Ishikawa (cell line): ENCODE data around the gene MPV17L2.

ENCODE experiments used
- CEBPB ChIP-seq: IDR thresholded peaks from 2 replicates; pipeline ENCODE4 v1.6.1; 2012
- CREB1 ChIP-seq: IDR thresholded peaks from 2 replicates; pipeline ENCODE4 v1.6.1; 2012; ENCODE audit warnings: low read depth
- EGR1 ChIP-seq: IDR thresholded peaks from 2 replicates; pipeline ENCODE4 v1.6.1; 2012
- EP300 ChIP-seq: IDR thresholded peaks from 2 replicates; pipeline ENCODE4 v1.6.1; 2012; ENCODE audit warnings: borderline replicate concordance
- FOXM1 ChIP-seq: IDR thresholded peaks from 2 replicates; pipeline ENCODE4 v1.6.1; 2012; ENCODE audit warnings: low read depth, borderline replicate concordance
- MAX ChIP-seq: IDR thresholded peaks from 2 replicates; pipeline ENCODE4 v1.6.1; 2012
- NFIC ChIP-seq: IDR thresholded peaks from 2 replicates; pipeline ENCODE4 v1.6.1; 2012
- RAD21 ChIP-seq: IDR thresholded peaks from 2 replicates; pipeline ENCODE4 v1.6.1; 2012; ENCODE audit warnings: low read depth
- REST ChIP-seq: IDR thresholded peaks from 2 replicates; pipeline ENCODE4 v1.6.1; 2012; ENCODE audit warnings: low read depth, mild to moderate bottlenecking
- TAF1 ChIP-seq: IDR thresholded peaks from 2 replicates; pipeline ENCODE4 v1.6.1; 2012; ENCODE audit warnings: low read depth, mild to moderate bottlenecking
- TCF12 ChIP-seq: IDR thresholded peaks from 2 replicates; pipeline ENCODE4 v1.6.1; 2012; ENCODE audit warnings: low read depth
- TEAD4 ChIP-seq: IDR thresholded peaks from 2 replicates; pipeline ENCODE4 v1.6.1; 2012
- USF1 ChIP-seq: IDR thresholded peaks from 2 replicates; pipeline ENCODE4 v1.6.1; 2012
- YY1 ChIP-seq: IDR thresholded peaks from 2 replicates; pipeline ENCODE4 v1.6.1; 2012; ENCODE audit warnings: low read depth
- ZBTB7A ChIP-seq: IDR thresholded peaks from 2 replicates; pipeline ENCODE4 v1.6.1; 2012; ENCODE audit warnings: low read depth

The MPV17L2 gene

GRCh38 chr19:18172331-18173053 lies 20.5 kb upstream of the MPV17L2 start:
- no peak for TF ChIP-seq NFIC
- no peak for TF ChIP-seq RAD21
- no peak for TF ChIP-seq TEAD4
- TF ChIP-seq EGR1: no peak
- TF ChIP-seq MAX: no peak
- no peak for TF ChIP-seq YY1
- TF ChIP-seq CEBPB: no peak
- TF ChIP-seq REST: no peak
- no peak for TF ChIP-seq TCF12
- no peak for TF ChIP-seq ZBTB7A
- no peak for TF ChIP-seq FOXM1
- TF ChIP-seq TAF1: no peak
- no peak for TF ChIP-seq EP300
- TF ChIP-seq USF1: no peak
- TF ChIP-seq CREB1: no peak

GRCh38 chr19:18173054-18173571 lies 19.9 kb upstream of the MPV17L2 start:
- no peak for TF ChIP-seq REST
- no peak for TF ChIP-seq TCF12
- no peak for TF ChIP-seq MAX
- no peak for TF ChIP-seq TEAD4
- TF ChIP-seq NFIC: no peak

GRCh38 chr19:18173572-18174288 lies 19.3 kb upstream of the MPV17L2 start, which contains the start of gene IFI30:
Gene IFI30, plus strand, starts transcription at chr19:18173813. Its CDS starts 29 bp downstream, at chr19:18173842.
- TF ChIP-seq NFIC: peak; percentile 73
- TF ChIP-seq RAD21: no peak
- TF ChIP-seq ZBTB7A: peak; percentile 62; the same call in 1 of the 2 replicates
- no peak; the same call in 1 of the 2 replicates for TF ChIP-seq TCF12
- TF ChIP-seq YY1: peak; percentile 12; the same call in 1 of the 2 replicates
- TF ChIP-seq EGR1: no peak
- no peak for TF ChIP-seq TEAD4
- TF ChIP-seq USF1: peak; percentile 90
- TF ChIP-seq MAX: peak; percentile 83
- TF ChIP-seq TAF1: peak; percentile 35; the same call in 1 of the 2 replicates
- no peak for TF ChIP-seq REST
- no peak for TF ChIP-seq CREB1
- no peak for TF ChIP-seq FOXM1
- no peak for TF ChIP-seq CEBPB
- 0 out of 2 replicates have a peak, but pooled peaks have one; percentile 25 for TF ChIP-seq EP300
